ENCODE data around the gene TEDC1.

Gene TEDC1

GRCh38 chr14:105489542-105490266 is 1.3 kb upstream of the TEDC1 start:
- peak; percentile 74 for DNase-seq (ENCODE audit: low read depth)
- TF ChIP-seq CTCF (conservative IDR thresholded peaks at IDR 0.05; ENCODE audit: low read length), result peak; percentile 68
- peak overlapping the region; percentile 69 for H3K4me3 ChIP-seq (ENCODE audit: low read length)

DNA sequence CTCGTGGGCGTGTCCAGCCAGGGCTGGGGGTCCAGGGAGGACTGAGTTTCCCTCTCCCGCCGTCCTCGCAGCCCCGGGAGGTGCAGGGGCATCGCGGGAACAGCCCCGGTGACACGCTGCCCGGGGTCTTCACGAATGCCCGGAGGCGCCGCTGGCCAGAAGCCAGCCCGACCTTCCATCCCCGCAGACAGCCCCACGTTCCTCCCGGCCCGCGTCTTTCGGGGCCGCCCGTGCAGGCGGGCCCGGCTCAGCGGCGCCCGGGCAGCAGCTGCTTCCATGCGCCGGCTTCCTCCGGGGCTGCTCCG is 827 bp upstream of the TEDC1 start:
- no peak for DNase-seq (ENCODE audit: low read depth)
- H3K4me3 ChIP-seq (ENCODE audit: low read length), result peak overlapping the region; percentile 69
- no peak for TF ChIP-seq CTCF (conservative IDR thresholded peaks at IDR 0.05; ENCODE audit: low read length)

DNA sequence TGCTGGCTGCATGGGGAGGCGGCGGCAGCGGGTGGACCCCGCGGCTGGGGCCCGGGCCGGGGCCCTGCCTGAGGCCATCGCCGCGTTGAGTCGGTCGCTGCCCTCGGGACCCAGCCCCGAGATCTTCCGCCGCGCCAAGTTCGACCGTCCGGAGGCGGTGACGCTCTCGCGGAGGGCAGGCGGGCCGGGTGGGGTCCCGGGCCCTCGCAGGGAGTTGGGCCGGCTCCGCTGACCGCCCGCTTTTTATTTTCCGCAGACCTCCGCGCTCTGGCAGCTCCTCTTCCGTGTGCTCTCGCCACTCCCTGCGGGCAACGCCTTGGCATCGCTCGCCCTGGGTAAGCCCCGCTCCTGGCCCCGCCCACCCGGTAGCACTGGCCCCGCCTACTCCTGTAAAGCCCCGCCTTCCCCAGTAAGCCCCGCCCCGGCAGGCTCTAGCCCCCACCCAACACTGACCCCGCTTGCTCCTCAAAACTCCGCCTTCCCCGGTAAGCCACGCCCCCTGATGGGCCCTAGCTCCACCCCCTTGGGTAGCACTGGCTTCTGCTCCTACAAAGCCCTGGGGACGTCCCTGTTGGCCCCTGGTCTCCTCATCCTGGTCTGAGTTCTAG is 424 bp downstream of the TEDC1 start:
- DNase-seq (ENCODE audit: low read depth), result no peak
- TF ChIP-seq CTCF (conservative IDR thresholded peaks at IDR 0.05; ENCODE audit: low read length), result no peak
- H3K4me3 ChIP-seq (ENCODE audit: low read length), result peak overlapping the region; percentile 61

DNA sequence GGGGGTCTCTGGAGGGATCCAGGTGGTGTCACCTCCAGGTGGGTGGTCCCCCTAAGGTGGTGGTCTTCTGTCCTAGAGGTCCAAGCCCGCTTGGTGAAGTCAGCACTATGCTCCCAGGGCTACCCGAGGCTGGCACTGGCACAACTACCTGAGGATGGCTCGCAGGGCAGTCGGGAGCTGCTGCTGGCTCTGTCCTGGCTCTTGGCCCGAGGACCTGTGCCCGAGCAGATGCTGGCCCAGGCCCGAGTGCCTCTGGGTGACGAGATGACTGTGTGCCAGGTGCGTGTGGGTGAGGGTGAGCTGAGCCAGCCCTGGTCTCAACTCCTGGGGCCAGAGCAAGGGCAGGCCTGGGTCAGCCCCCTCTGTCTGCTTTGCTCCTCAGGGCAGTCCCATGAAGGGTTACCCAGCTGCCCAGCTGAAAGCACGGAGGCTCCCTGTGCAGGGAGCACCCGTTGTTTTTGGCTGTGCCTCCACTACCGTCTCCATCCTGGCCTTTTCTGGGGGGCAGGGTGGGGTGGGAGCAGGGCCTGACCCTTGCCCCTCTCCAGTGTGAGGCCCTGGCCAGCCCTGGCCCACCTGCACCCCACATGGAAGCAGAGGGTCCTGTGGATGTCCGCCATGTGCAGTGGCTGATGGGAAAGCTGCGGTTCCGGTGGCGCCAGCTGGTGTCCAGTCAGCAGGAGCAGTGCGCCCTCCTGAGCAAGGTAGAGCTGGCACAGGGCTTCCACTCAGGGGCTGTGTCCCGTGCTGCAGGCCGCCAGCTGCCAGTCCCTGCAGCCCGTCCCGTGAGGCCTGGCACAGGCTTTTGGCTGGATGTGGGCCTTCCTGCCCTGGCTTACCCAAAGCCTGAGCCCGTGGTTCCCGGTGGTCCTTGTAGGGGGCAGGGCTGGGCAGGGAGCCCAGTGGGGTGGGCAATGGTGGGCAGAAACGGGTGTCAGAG is 1.3 kb downstream of the TEDC1 start:
- TF ChIP-seq CTCF (conservative IDR thresholded peaks at IDR 0.05; ENCODE audit: low read length), result no peak
- no peak for DNase-seq (ENCODE audit: low read depth)
- no peak overlapping the region for H3K4me3 ChIP-seq (ENCODE audit: low read length)

- no peak for DNase-seq (ENCODE audit: low read depth)
- no peak for TF ChIP-seq CTCF (conservative IDR thresholded peaks at IDR 0.05; ENCODE audit: low read length)
Observed at GRCh38 chr14:105492971-105493871, 2.2 kb downstream of the TEDC1 start.

GRCh38 chr14:105493921-105494605 is 3.0 kb downstream of the TEDC1 start:
- no peak overlapping the region for H3K4me3 ChIP-seq (ENCODE audit: low read length)
- DNase-seq (ENCODE audit: low read depth), result no peak
- no peak for TF ChIP-seq CTCF (conservative IDR thresholded peaks at IDR 0.05; ENCODE audit: low read length)

More at GRCh38 chr14:105492971-105493871, 2.2 kb downstream of the TEDC1 start:
- H3K4me3 ChIP-seq (ENCODE audit: low read length), result no peak overlapping the region
